ENCODE measurements around the gene PIGT. TPM values are rescaled to one million over a fixed set of nuclear protein-coding genes. Genes with fewer than 3 reads are reported as not detected.
A peak's percentile ranks its signal among the peaks of the same experiment; 100 is the strongest.

The PIGT gene
- total and polyA plus RNA-seq, 2 of the 13 experiments (the other 11 are each of a cell fraction or from before 2014, with no cell fraction given): 65.9 to 74.1 TPM

GRCh38 chr20:45470262-45470931, 54.5 kb downstream of the PIGT start (continued):
- TF ChIP-seq ZBTB10 (CRISPR knock-in tag; IDR thresholded peaks at IDR 0.05; ENCODE audit: borderline replicate concordance) (peak; percentile 86; the same call in 1 of the 2 replicates), SKIL (CRISPR knock-in tag; IDR thresholded peaks at IDR 0.05; ENCODE audit: borderline replicate concordance) (no peak), ZNF816 (CRISPR knock-in tag; IDR thresholded peaks at IDR 0.05; ENCODE audit: borderline replicate concordance) (no peak), HOXA9 (CRISPR knock-in tag; IDR thresholded peaks at IDR 0.05; ENCODE audit: borderline replicate concordance) (no peak), ZNF562 (CRISPR knock-in tag; IDR thresholded peaks at IDR 0.05; ENCODE audit: borderline replicate concordance) (no peak), ZNF318 (CRISPR knock-in tag; IDR thresholded peaks at IDR 0.05) (no peak), POLR2A (IDR thresholded peaks at IDR 0.05; ENCODE audit: insufficient read depth in 1 of 2, low read depth in 2 of 2, low read length in 2 of 2) (no peak), ZUFSP (CRISPR knock-in tag; IDR thresholded peaks at IDR 0.05; ENCODE audit: borderline replicate concordance) (no peak)

Measured in HepG2 (cell line).